A549 (cell line): Measurements from ENCODE around the gene NYNRIN. TPM values are rescaled to one million over a fixed set of nuclear protein-coding genes. Genes with fewer than 3 reads are reported as not detected.

Experiments
- ATAC-seq, 2 experiments: fragments of 200-7000 bp in 1 of 2; fragments of >200 bp in 1 of 2; cut with Nextera tagmentation in 1 of 2; cut with Tn5 transposase in 1 of 2; 3 replicates each; pipeline versions ENCODE4 v1.8.0 to v1.9.1; 2018 to 2020; ENCODE audit warnings: mild to moderate bottlenecking in 1 of 2, moderate library complexity in 1 of 2
- CTCF ChIA-PET: fragments of 300-600 bp; sonication (Branson Sonifier 250); formaldehyde crosslinking; extraction: SDS; loops from one replicate; lab custom pipeline; 2021; ENCODE audit warnings: antibody characterized with exemption, inconsistent platforms; lab: Yijun Ruan, JAX
- POLR2A ChIA-PET: fragments of 350-600 bp; formaldehyde crosslinking; extraction: SDS; loops from one replicate; lab custom pipeline; 2021; ENCODE audit warnings: antibody characterized with exemption, inconsistent platforms; lab: Yijun Ruan, JAX
- DNase-seq, 2 experiments: peaks; one replicate each; pipeline versions ENCODE4 v3.0.0 to v3.0.0-alpha.2; 2011 to 2016; ENCODE audit warnings: low read depth in 1 of 2, low spot score in 1 of 2
- FAIRE-seq: peaks from 2 replicates; lab custom pipeline; 2011; peaks lifted over from hg19 to GRCh38; lab: Jason Lieb, UNC
- H3K27ac ChIP-seq, 2 experiments: fragments of >200 bp; sonication (Bioruptor Twin); formaldehyde crosslinking; 3 replicates each; pipeline ENCODE4 v1.5.1; 2016 to 2017
- H3K4me1 ChIP-seq: fragments of >200 bp; sonication (Bioruptor Twin); formaldehyde crosslinking; 3 replicates; pipeline ENCODE4 v1.6.1; 2016
- H3K4me2 ChIP-seq: fragments of >200 bp; sonication (Bioruptor Twin); formaldehyde crosslinking; 3 replicates; pipeline ENCODE4 v1.6.1; 2016
- H3K4me3 ChIP-seq: fragments of >200 bp; sonication (Bioruptor Twin); formaldehyde crosslinking; 3 replicates; pipeline ENCODE4 v1.5.1; 2016
- H3K9me3 ChIP-seq: fragments of >200 bp; sonication (Bioruptor Twin); formaldehyde crosslinking; 3 replicates; pipeline ENCODE4 v1.6.1; 2016
- ATOH8 ChIP-seq: fragments of 250-450 bp; sonication (Bioruptor Pico); IDR thresholded peaks from 2 replicates; pipeline ENCODE4 v1.5.0; 2020; ENCODE audit warnings: low read depth, mild to moderate bottlenecking, moderate library complexity
- CBX8 ChIP-seq: fragments of 200-600 bp; sonication (generic); IDR thresholded peaks from 2 replicates; pipeline ENCODE4 v1.6.1; 2016
- CHD4 ChIP-seq: fragments of 200-600 bp; sonication (generic); IDR thresholded peaks from 2 replicates; pipeline ENCODE4 v1.6.1; 2016; ENCODE audit warnings: antibody characterized with exemption, mild to moderate bottlenecking, borderline replicate concordance
- E2F6 ChIP-seq: IDR thresholded peaks from 2 replicates; pipeline ENCODE4 v1.6.1; 2012; ENCODE audit warnings: low read depth, borderline replicate concordance
- EHMT2 ChIP-seq: fragments of 200-600 bp; sonication (generic); IDR thresholded peaks from 2 replicates; pipeline ENCODE4 v1.6.1; 2016; ENCODE audit warnings: antibody characterized with exemption, low read depth, mild to moderate bottlenecking, moderate library complexity
- ELK1 ChIP-seq: fragments of 150-350 bp; IDR thresholded peaks from 2 replicates; pipeline ENCODE4 v1.6.1; 2014; ENCODE audit warnings: low read depth, mild to moderate bottlenecking, low read length
- FOXS1 ChIP-seq: fragments of 250-450 bp; sonication (Bioruptor Pico); IDR thresholded peaks from 2 replicates; pipeline ENCODE4 v1.5.0; 2020; ENCODE audit warnings: mild to moderate bottlenecking, moderate library complexity
- HDAC2 ChIP-seq: fragments of 200-600 bp; sonication (generic); IDR thresholded peaks from 2 replicates; pipeline ENCODE4 v1.6.1; 2016
- HES2 ChIP-seq: fragments of >200 bp; sonication (Bioruptor Twin); formaldehyde crosslinking; IDR thresholded peaks from 2 replicates; pipeline ENCODE4 v1.6.1; 2016
- HMGXB4 ChIP-seq: fragments of 250-450 bp; sonication (Bioruptor Pico); IDR thresholded peaks from 2 replicates; pipeline ENCODE4 v1.5.0; 2021; ENCODE audit warnings: mild to moderate bottlenecking, moderate library complexity, borderline replicate concordance
- HOXA7 ChIP-seq: fragments of 250-450 bp; sonication (Bioruptor Pico); IDR thresholded peaks from 2 replicates; pipeline ENCODE4 v1.5.0; 2020; ENCODE audit warnings: mild to moderate bottlenecking, moderate library complexity
- JUNB ChIP-seq: fragments of >200 bp; sonication (Bioruptor Twin); formaldehyde crosslinking; IDR thresholded peaks from 2 replicates; pipeline ENCODE4 v1.6.1; 2016
- MAX ChIP-seq: IDR thresholded peaks from 2 replicates; pipeline ENCODE4 v1.6.1; 2012
- NFE2L2 ChIP-seq: fragments of 150-350 bp; conservative IDR thresholded peaks from 2 replicates; pipeline ENCODE4 v1.6.1; 2014; ENCODE audit warnings: low read length
- PHF8 ChIP-seq: fragments of 200-600 bp; sonication (generic); IDR thresholded peaks from 2 replicates; pipeline ENCODE4 v1.6.1; 2016; ENCODE audit warnings: low read depth, mild to moderate bottlenecking, antibody characterized with exemption, moderate library complexity, borderline replicate concordance
- SMC3 ChIP-seq: fragments of >200 bp; sonication (Bioruptor Twin); formaldehyde crosslinking; IDR thresholded peaks from 3 replicates; pipeline ENCODE4 v1.6.1; 2018; ENCODE audit warnings: inconsistent platforms
- USF2 ChIP-seq: fragments of 450-650 bp; IDR thresholded peaks from 2 replicates; pipeline ENCODE4 v1.6.1; 2014; ENCODE audit warnings: antibody characterized with exemption
- ZC3H11A ChIP-seq: fragments of 450-650 bp; IDR thresholded peaks from 2 replicates; pipeline ENCODE4 v1.6.1; 2014; ENCODE audit warnings: antibody characterized with exemption, mild to moderate bottlenecking
- ZFP36 ChIP-seq: fragments of 450-650 bp; IDR thresholded peaks from 2 replicates; pipeline ENCODE4 v1.6.1; 2014; ENCODE audit warnings: borderline replicate concordance; ENCODE audit not compliant: partially characterized antibody
- ZSCAN20 ChIP-seq: fragments of 250-450 bp; sonication (Bioruptor Pico); IDR thresholded peaks from 2 replicates; pipeline ENCODE4 v1.8.0; 2022; ENCODE audit warnings: mild to moderate bottlenecking, moderate library complexity
- WGBS: methylation state at CpG from one replicate; pipeline ENCODE4 v1.1.6; 2017; ENCODE audit errors: missing lambda C conversion rate; 5-methylcytosine and 5-hydroxymethylcytosine counted together
- polyA plus RNA-seq, 4 experiments: library from polyadenylated mRNA; depleted of rRNA in 3 of 4; stranded (reverse); fragments of >200 nt; fragmentation: RNase III in 1 of 4; extraction: RNeasy Plus Mini Kit Qiagen cat#74134 plus additional on column Dnase treatment in 1 of 4; gene quantifications; 2 replicates in 3 of 4; 3 replicates in 1 of 4; pipeline ENCODE4 v1.2.3, GENCODE V29; 2011 to 2017

The NYNRIN gene
- polyA plus RNA-seq, 2 of the 4 experiments (the other 2 are of a cell fraction): 0.19 to 0.44 TPM

GRCh38 chr14:24463884-24464785 is 65.3 kb downstream of the NYNRIN start:
- 58% methylated on average over 4 of the region's 4 CpGs for WGBS
- CTCF ChIA-PET: interaction anchor here (1.5 kb wide), 1 partner anchor 11 kb away, joined by 3 read pairs; no protein-coding TSS in a partner anchor
- POLR2A ChIA-PET: no interaction called here

More at GRCh38 chr14:24463884-24464785, 65.3 kb downstream of the NYNRIN start:
- Histone ChIP-seq H3K27ac (no peak overlapping the region), H3K4me2 (no peak overlapping the region), H3K4me3 (no peak overlapping the region), H3K9me3 (no peaks in the 10 kb centered on the region), H3K4me1 (no peaks in the 10 kb centered on the region)
- DNase-seq (no peak), ATAC-seq (no peak), FAIRE-seq (no peak)
- no peak for TF ChIP-seq MAX
- TF ChIP-seq ATOH8 (CRISPR knock-in tag): no peak
- no peak for TF ChIP-seq PHF8
- TF ChIP-seq HES2: no peak
- TF ChIP-seq SMC3: no peak
- no peak for TF ChIP-seq NFE2L2
- no peak for TF ChIP-seq E2F6
- TF ChIP-seq USF2: no peak
- no peak for TF ChIP-seq FOXS1
- TF ChIP-seq CBX8: no peak
- no peak for TF ChIP-seq HOXA7 (CRISPR knock-in tag)
- TF ChIP-seq ZSCAN20 (CRISPR knock-in tag): no peak
- TF ChIP-seq CHD4: no peak
- no peak for TF ChIP-seq HMGXB4 (CRISPR knock-in tag)
- TF ChIP-seq ELK1: no peak
- no peak for TF ChIP-seq JUNB
- TF ChIP-seq ZFP36: no peak
- TF ChIP-seq EHMT2: no peak
- no peak for TF ChIP-seq HDAC2
- no peak for TF ChIP-seq ZC3H11A
